ENCODE data around the gene PCDHB3. TPM values are rescaled to one million over a fixed set of nuclear protein-coding genes. Genes with fewer than 3 reads are reported as not detected.
"Not testable (repeated sequence)": the region's sequence is repeated elsewhere in the genome, so short reads cannot be mapped to it uniquely, and the experiment has no call there.

PCDHB3 gene
- total RNA-seq, 1 donor from 2014 or later = 5.7 TPM

DNA sequence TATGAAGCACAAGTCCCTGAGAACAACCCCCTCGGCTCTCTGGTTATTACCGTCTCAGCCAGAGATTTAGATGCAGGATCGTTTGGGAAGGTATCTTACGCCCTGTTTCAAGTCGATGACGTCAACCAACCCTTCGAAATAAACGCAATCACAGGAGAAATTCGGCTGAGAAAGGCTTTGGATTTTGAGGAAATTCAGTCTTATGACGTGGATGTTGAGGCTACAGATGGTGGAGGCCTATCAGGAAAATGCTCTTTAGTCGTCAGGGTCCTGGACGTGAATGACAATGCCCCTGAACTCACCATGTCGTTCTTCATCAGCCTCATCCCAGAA, 50.7 kb downstream of the PCDHB3 start:
- no peak for DNase-seq (ENCODE audit: low read depth, low spot score)
- TF ChIP-seq, protein P1, sequence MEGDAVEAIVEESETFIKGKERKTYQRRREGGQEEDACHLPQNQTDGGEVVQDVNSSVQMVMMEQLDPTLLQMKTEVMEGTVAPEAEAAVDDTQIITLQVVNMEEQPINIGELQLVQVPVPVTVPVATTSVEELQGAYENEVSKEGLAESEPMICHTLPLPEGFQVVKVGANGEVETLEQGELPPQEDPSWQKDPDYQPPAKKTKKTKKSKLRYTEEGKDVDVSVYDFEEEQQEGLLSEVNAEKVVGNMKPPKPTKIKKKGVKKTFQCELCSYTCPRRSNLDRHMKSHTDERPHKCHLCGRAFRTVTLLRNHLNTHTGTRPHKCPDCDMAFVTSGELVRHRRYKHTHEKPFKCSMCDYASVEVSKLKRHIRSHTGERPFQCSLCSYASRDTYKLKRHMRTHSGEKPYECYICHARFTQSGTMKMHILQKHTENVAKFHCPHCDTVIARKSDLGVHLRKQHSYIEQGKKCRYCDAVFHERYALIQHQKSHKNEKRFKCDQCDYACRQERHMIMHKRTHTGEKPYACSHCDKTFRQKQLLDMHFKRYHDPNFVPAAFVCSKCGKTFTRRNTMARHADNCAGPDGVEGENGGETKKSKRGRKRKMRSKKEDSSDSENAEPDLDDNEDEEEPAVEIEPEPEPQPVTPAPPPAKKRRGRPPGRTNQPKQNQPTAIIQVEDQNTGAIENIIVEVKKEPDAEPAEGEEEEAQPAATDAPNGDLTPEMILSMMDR (conservative IDR thresholded peaks at IDR 0.05) = no peak
- Mint-ChIP-seq H3K27me3 (ENCODE audit: low read depth) (no peaks in the 10 kb centered on the region), H3K27ac (ENCODE audit: unreplicated experiment) (no peak overlapping the region), H3K9me3 (peaks cover 19% of the 10 kb centered on the region), H3K36me3 (ENCODE audit: low read depth) (peaks cover 37% of the 10 kb centered on the region), H3K4me1 (no peaks in the 10 kb centered on the region), H3K4me3 (no peak overlapping the region)

DNA sequence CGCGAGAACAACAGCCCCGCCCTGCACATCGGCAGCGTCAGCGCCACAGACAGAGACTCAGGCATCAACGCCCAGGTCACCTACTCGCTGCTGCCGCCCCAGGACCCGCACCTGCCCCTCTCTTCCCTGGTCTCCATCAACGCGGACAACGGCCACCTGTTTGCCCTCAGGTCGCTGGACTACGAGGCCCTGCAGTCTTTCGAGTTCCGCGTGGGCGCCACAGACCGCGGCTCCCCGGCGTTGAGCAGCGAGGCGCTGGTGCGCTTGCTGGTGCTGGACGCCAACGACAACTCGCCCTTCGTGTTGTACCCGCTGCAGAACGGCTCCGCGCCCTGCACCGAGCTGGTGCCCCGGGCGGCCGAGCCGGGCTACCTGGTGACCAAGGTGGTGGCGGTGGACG, 51.4 kb downstream of the PCDHB3 start:
- not testable (repeated sequence) for H3K27me3 Mint-ChIP-seq (ENCODE audit: low read depth); H3K4me3 Mint-ChIP-seq; H3K27ac Mint-ChIP-seq (ENCODE audit: unreplicated experiment); H3K4me1 Mint-ChIP-seq; DNase-seq (ENCODE audit: low read depth, low spot score)
- H3K36me3 Mint-ChIP-seq (ENCODE audit: low read depth) = peaks cover 44% of the 10 kb centered on the region
- peaks cover 24% of the 10 kb centered on the region for H3K9me3 Mint-ChIP-seq

DNA sequence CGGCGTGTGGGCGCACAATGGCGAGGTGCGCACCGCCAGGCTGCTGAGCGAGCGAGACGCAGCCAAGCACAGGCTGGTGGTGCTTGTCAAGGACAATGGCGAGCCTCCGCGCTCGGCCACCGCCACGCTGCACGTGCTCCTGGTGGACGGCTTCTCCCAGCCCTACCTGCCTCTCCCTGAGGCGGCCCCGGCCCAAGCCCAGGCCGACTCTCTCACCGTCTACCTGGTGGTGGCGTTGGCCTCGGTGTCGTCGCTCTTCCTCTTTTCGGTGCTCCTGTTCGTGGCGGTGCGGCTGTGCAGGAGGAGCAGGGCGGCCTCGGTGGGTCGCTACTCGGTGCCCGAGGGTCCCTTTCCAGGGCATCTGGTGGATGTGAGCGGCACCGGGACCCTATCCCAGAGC, 51.8 kb downstream of the PCDHB3 start:
- H3K27me3 Mint-ChIP-seq (ENCODE audit: low read depth); H3K27ac Mint-ChIP-seq (ENCODE audit: unreplicated experiment); H3K4me3 Mint-ChIP-seq; DNase-seq (ENCODE audit: low read depth, low spot score); H3K4me1 Mint-ChIP-seq: not testable (repeated sequence)
- Mint-ChIP-seq H3K9me3 (peaks cover 25% of the 10 kb centered on the region), H3K36me3 (ENCODE audit: low read depth) (peaks cover 49% of the 10 kb centered on the region)

Other genes starting within 250 kb of the PCDHB3 start
- gene PCDHA10, start 244.6 kb upstream of the PCDHB3 start, total RNA-seq = 7.3 and 7.4 TPM in 2 replicates
- gene PCDHA11, start 231.5 kb upstream of the PCDHB3 start, total RNA-seq = 6.5 and 6.8 TPM in 2 replicates
- 5.5 and 6.6 TPM in 2 replicates for gene PCDHA12, start 225.2 kb upstream of the PCDHB3 start, total RNA-seq
- 1.2 and 1.3 TPM in 2 replicates for gene PCDHA13, start 218.3 kb upstream of the PCDHB3 start, total RNA-seq
- gene PCDHAC1, start 174.2 kb upstream of the PCDHB3 start, total RNA-seq = 4.1 and 4.4 TPM in 2 replicates
- 1.8 and 1.9 TPM in 2 replicates for gene PCDHAC2, start 134.0 kb upstream of the PCDHB3 start, total RNA-seq
- gene PCDHB1, start 49.1 kb upstream of the PCDHB3 start, total RNA-seq = 0.14 and 0.23 TPM in 2 replicates
- gene PCDHB2, start 5.9 kb upstream of the PCDHB3 start, total RNA-seq = 52.6 and 57.8 TPM in 2 replicates
- 2.6 and 2.7 TPM in 2 replicates for gene PCDHB4, start 21.3 kb downstream of the PCDHB3 start, total RNA-seq
- 3.0 and 3.3 TPM in 2 replicates for gene PCDHB5, start 34.7 kb downstream of the PCDHB3 start, total RNA-seq
- gene PCDHB6, start 49.6 kb downstream of the PCDHB3 start, total RNA-seq = 0.64 and 0.70 TPM in 2 replicates
- 0.39 and 0.58 TPM in 2 replicates for gene PCDHB7, start 72.2 kb downstream of the PCDHB3 start, total RNA-seq
- 1.3 and 1.8 TPM in 2 replicates for gene PCDHB8, start 77.3 kb downstream of the PCDHB3 start, total RNA-seq
- 11.4 and 12.6 TPM in 2 replicates for gene PCDHB16, start 81.9 kb downstream of the PCDHB3 start, total RNA-seq
- 5.5 and 7.0 TPM in 2 replicates for gene PCDHB9, start 86.7 kb downstream of the PCDHB3 start, total RNA-seq
- 5.2 and 5.5 TPM in 2 replicates for gene PCDHB10, start 91.9 kb downstream of the PCDHB3 start, total RNA-seq
- gene PCDHB11, start 99.2 kb downstream of the PCDHB3 start, total RNA-seq = 2.7 and 3.6 TPM in 2 replicates
- 3.1 TPM in 2 replicates for gene PCDHB12, start 108.2 kb downstream of the PCDHB3 start, total RNA-seq
- gene PCDHB13, start 113.4 kb downstream of the PCDHB3 start, total RNA-seq = 3.6 TPM in 2 replicates
- gene PCDHB14, start 122.9 kb downstream of the PCDHB3 start, total RNA-seq = 5.5 TPM in 2 replicates
- gene PCDHB15, start 144.9 kb downstream of the PCDHB3 start, total RNA-seq = 5.5 and 5.6 TPM in 2 replicates
- 0.72 and 1.1 TPM in 2 replicates for gene SLC25A2, start 203.6 kb downstream of the PCDHB3 start, total RNA-seq
- 100.0 and 100 TPM in 2 replicates for gene TAF7, start 220.3 kb downstream of the PCDHB3 start, total RNA-seq
- 0.54 and 0.93 TPM in 2 replicates for gene PCDHGA1, start 230.0 kb downstream of the PCDHB3 start, total RNA-seq
- 0.32 and 0.54 TPM in 2 replicates for gene PCDHGA2, start 238.3 kb downstream of the PCDHB3 start, total RNA-seq
- 0.16 and 0.33 TPM in 2 replicates for gene PCDHGA3, start 243.4 kb downstream of the PCDHB3 start, total RNA-seq
- gene PCDHGB1, start 249.6 kb downstream of the PCDHB3 start, total RNA-seq = 2.8 and 3.0 TPM in 2 replicates